Thyroid gland (tissue), 4 donors: Measurements from ENCODE around the gene MAEA. TPM values are rescaled to one million over a fixed set of nuclear protein-coding genes. Genes with fewer than 3 reads are reported as not detected.

Experiments
- DNase-seq, 2 donors: peaks; one replicate each; pipeline ENCODE4 v3.0.0-alpha.2; 2019
- H3K27ac ChIP-seq, 3 donors: fragments of 200-600 bp; sonication (generic); 1 replicate in 2 of 3; 2 replicates in 1 of 3; pipeline ENCODE4 v1.5.1; 2016 to 2019; ENCODE audit warnings: mild to moderate bottlenecking in 1 of 3, moderate library complexity in 1 of 3
- H3K27me3 ChIP-seq: fragments of 200-600 bp; sonication (generic); one replicate; pipeline ENCODE4 v1.5.1; 2019
- H3K36me3 ChIP-seq, 2 donors: fragments of 200-600 bp; sonication (generic); one replicate each; pipeline ENCODE4 v1.5.1; 2016 to 2019
- H3K4me1 ChIP-seq, 2 donors: fragments of 200-600 bp; sonication (generic); one replicate each; pipeline ENCODE4 v1.5.1; 2017 to 2019
- H3K4me3 ChIP-seq, 3 donors: fragments of 200-600 bp; sonication (generic); replicated peaks in 1 of 3; 1 replicate in 2 of 3; 2 replicates in 1 of 3; pipeline ENCODE4 v1.5.1; 2016; ENCODE audit warnings: mild to moderate bottlenecking in 1 of 3
- H3K9me3 ChIP-seq: fragments of 200-600 bp; sonication (generic); one replicate; pipeline ENCODE4 v1.5.1; 2017
- POLR2A ChIP-seq, 2 donors: fragments of 450-650 bp; IDR thresholded peaks; one replicate each; pipeline ENCODE4 v1.6.1; 2017; ENCODE audit warnings: antibody characterized with exemption in 2 of 2, mild to moderate bottlenecking in 2 of 2, moderate library complexity in 1 of 2
- WGBS, 2 donors: methylation state at CpG; one replicate each; pipeline ENCODE4 v1.1.5; 2017; 5-methylcytosine and 5-hydroxymethylcytosine counted together
- intact Hi-C: fragments of 100-400 bp; cut with DNase I; formaldehyde crosslinking; loops from one replicate; pipeline ENCODE4 v1.15.1; 2023
- total RNA-seq, 4 donors: library from RNA; depleted of rRNA; stranded (reverse); fragments of >200 nt; gene quantifications; one replicate each; pipeline ENCODE4 v1.2.3, GENCODE V29; 2016
- TF ChIP-seq, protein P1 (sequence below), 6 experiments: fragments of 200-600 bp in 3 of 6; fragments of 450-650 bp in 3 of 6; sonication (generic) in 3 of 6; IDR thresholded peaks; one replicate each; pipeline ENCODE4 v1.5.1; 2016 to 2019; ENCODE audit warnings: antibody characterized with exemption in 6 of 6, mild to moderate bottlenecking in 2 of 6, inconsistent platforms in 1 of 6, moderate library complexity in 1 of 6

Gene MAEA
- total RNA-seq, 4 donors from 2014 or later = 85.3 to 99.5 (median 87.3) TPM

DNA sequence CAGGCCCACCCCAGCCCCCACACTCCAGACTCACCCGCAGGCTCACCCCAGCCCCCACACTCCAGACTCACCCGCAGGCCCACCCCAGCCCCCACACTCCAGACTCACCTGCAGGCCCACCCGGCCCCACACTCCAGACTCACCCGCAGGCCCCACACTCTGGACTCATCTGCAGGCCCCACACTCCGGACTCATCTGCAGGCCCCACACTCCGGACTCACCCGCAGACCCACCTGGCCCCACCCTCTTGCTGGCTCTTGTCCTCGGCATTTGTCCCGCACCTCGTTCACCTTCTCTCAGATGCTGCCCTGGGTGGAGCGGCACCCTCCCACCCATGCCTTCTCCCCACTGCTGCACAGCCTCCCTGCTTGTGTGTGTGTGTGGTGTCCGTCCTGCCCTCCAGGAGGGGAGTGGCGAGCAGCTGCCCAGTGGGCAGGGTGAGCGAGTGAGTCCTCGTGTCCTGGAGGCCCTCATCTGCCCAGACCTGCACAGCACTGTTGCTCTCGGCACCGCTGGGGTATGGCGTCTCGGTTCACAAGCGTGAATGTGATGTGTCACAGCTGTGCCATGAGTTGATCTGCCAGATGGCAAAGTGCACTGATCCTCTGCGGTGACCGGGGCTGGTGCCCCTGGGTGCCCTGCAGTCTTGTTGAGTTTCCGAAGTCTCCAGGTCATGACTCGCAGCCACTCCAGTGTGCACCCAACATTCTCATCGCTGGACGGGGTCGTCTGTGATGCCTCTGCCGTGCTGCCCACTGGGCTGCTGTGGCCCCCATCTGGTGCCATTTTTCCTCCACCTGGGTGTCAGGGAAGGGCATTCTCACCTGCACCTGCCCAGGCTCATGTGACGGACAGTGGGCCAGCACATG is 27.7 kb downstream of the MAEA start:
- Histone ChIP-seq H3K36me3 (peaks cover 43 to 51% of the 10 kb centered on the region in 2 donors), H3K4me1 (no peaks in the 10 kb centered on the region), H3K4me3 (no peak overlapping the region), H3K27me3 (no peaks in the 10 kb centered on the region), H3K9me3 (no peaks in the 10 kb centered on the region), H3K27ac (no peak overlapping the region)
- 94 to 95% methylated on average over 14 to 27 of the region's 29 CpGs for WGBS, 2 donors
- TF ChIP-seq, protein P1, sequence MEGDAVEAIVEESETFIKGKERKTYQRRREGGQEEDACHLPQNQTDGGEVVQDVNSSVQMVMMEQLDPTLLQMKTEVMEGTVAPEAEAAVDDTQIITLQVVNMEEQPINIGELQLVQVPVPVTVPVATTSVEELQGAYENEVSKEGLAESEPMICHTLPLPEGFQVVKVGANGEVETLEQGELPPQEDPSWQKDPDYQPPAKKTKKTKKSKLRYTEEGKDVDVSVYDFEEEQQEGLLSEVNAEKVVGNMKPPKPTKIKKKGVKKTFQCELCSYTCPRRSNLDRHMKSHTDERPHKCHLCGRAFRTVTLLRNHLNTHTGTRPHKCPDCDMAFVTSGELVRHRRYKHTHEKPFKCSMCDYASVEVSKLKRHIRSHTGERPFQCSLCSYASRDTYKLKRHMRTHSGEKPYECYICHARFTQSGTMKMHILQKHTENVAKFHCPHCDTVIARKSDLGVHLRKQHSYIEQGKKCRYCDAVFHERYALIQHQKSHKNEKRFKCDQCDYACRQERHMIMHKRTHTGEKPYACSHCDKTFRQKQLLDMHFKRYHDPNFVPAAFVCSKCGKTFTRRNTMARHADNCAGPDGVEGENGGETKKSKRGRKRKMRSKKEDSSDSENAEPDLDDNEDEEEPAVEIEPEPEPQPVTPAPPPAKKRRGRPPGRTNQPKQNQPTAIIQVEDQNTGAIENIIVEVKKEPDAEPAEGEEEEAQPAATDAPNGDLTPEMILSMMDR (IDR thresholded peaks at IDR 0.05) = no peak
- no peak for TF ChIP-seq POLR2A (IDR thresholded peaks at IDR 0.05)
- DNase-seq = no peak
- intact Hi-C loops = no loop called here

DNA sequence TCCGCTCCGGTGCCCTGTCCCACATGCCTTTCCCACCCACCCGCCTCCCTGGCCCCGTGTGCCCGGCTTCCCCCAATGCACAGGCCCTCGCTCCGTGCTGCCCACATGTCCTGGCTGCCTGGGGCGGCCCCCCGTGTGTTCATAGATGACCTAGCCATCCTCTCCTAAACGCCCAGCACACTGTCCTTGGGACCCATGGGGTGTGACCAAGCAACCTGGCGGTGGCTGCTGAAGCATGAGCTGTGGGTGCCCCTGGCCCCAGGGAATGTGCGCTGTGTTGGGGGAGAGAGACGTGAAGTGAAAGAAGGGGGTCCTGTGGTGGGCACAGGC is 28.3 kb downstream of the MAEA start:
- 96 to 98% methylated on average over 12 to 13 of the region's 13 CpGs for WGBS, 2 donors
- TF ChIP-seq, protein P1 (IDR thresholded peaks at IDR 0.05) = no peak
- no peak for TF ChIP-seq POLR2A (IDR thresholded peaks at IDR 0.05)
- Histone ChIP-seq H3K27ac (no peak overlapping the region), H3K36me3 (peaks cover 42 to 51% of the 10 kb centered on the region in 2 donors), H3K4me3 (no peak overlapping the region), H3K4me1 (no peaks in the 10 kb centered on the region), H3K27me3 (no peaks in the 10 kb centered on the region), H3K9me3 (no peaks in the 10 kb centered on the region)
- intact Hi-C loops = no loop called here
- no peak for DNase-seq

DNA sequence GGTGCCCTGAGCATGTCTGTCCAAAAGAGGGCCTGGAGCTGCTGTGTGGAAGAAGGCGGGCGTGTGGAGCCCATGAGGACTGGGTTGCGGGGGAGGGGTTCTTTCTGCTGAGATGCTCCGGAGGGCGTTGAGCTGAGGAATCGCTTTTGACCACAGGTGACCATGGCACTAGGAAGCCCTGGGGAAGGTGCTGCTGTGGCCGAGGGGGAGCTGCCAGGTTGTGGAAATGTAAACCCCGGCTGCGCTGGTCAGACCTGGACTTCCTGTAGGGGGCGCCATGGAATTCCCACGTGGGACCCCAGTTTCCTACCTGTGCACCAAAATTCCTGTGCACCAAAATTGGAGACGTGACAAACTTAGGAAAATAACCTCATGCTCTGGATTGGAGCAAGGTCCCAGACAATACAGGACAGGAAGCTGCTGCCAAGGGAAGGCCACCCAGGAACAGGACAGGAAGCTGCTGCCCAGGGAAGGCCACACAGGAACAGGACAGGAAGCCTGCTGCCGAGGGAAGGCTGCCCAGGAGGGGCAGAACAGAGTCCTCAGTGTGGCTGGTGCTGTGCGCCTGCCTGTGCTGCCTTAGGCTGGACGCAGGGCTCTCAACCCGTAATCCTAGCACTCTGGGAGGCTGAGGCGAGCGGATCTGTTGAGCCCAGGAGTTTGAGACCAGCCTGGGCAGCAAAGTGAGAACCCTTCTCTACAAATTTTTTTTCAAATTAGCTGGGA is 29.0 kb downstream of the MAEA start:
- H3K9me3 ChIP-seq = no peaks in the 10 kb centered on the region
- H3K27me3 ChIP-seq = no peaks in the 10 kb centered on the region
- WGBS, 2 donors = 88 to 89% methylated on average over 18 of the region's 18 CpGs
- H3K4me1 ChIP-seq = no peaks in the 10 kb centered on the region
- H3K27ac ChIP-seq = no peak overlapping the region
- TF ChIP-seq, protein P1 (IDR thresholded peaks at IDR 0.05) = peak in 1 of 6 experiments; percentile 23
- TF ChIP-seq POLR2A (IDR thresholded peaks at IDR 0.05) = no peak
- intact Hi-C loops = no loop called here
- DNase-seq = no peak
- H3K36me3 ChIP-seq = peaks cover 42 to 49% of the 10 kb centered on the region in 2 donors
- H3K4me3 ChIP-seq = no peak overlapping the region

DNA sequence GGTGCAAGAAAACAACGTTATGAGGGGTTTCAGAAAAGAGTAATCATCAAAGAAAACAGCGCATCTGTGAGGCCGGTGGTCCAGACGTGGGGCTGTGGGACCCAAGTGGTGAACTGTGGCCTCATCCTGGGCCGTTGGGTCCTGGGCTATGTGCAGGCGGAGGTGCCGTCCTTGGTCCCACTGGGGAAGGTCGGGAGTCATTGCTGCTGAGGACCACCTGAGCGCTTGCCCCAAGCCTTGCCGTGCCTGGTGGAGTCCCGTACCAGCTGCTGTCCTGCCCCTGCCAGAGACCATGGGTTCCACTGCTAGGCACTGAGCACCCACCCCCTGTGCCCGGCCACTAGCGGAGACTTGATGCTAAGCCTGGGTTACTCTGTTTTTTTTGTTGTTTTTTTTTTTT is 31.8 kb downstream of the MAEA start:
- WGBS, 2 donors = 86 to 96% methylated on average over 13 of the region's 13 CpGs

More for the DNA sequence above, 31.8 kb downstream of the MAEA start:
- Histone ChIP-seq H3K9me3 (no peaks in the 10 kb centered on the region), H3K4me3 (no peak overlapping the region), H3K36me3 (peaks cover 28 to 32% of the 10 kb centered on the region in 2 donors), H3K27ac (no peak overlapping the region), H3K4me1 (no peaks in the 10 kb centered on the region), H3K27me3 (no peaks in the 10 kb centered on the region)
- no peak for TF ChIP-seq POLR2A (IDR thresholded peaks at IDR 0.05)
- TF ChIP-seq, protein P1 (IDR thresholded peaks at IDR 0.05) = no peak
- DNase-seq = no peak
- intact Hi-C loops = no loop called here
